Colonic mucosa (tissue), 4 donors: ENCODE measurements around the gene CBX5. TPM values are rescaled to one million over a fixed set of nuclear protein-coding genes. Genes with fewer than 3 reads are reported as not detected.

Source experiments
- DNase-seq: peaks from one replicate; pipeline ENCODE4 v3.0.0-alpha.2; 2020
- H3K27ac ChIP-seq: fragments of 200-600 bp; one replicate; pipeline ENCODE4 v1.8.0; 2021
- H3K27me3 ChIP-seq: fragments of 200-600 bp; one replicate; pipeline ENCODE4 v1.8.0; 2021
- H3K36me3 ChIP-seq: fragments of 200-600 bp; one replicate; pipeline ENCODE4 v1.8.0; 2021
- H3K4me1 ChIP-seq: fragments of 200-600 bp; one replicate; pipeline ENCODE4 v1.8.0; 2021; ENCODE audit warnings: mild to moderate bottlenecking
- H3K4me3 ChIP-seq: fragments of 200-600 bp; one replicate; pipeline ENCODE4 v1.8.0; 2021
- H3K9ac ChIP-seq, 2 donors: one replicate each; pipeline ENCODE4 v1.7.0; 2013; ENCODE audit warnings: control low read depth in 2 of 2, low read depth in 2 of 2, low read length in 2 of 2
- H3K9me3 ChIP-seq: fragments of 200-600 bp; one replicate; pipeline ENCODE4 v1.8.0; 2021
- CTCF ChIP-seq: fragments of 200-600 bp; IDR thresholded peaks from one replicate; pipeline ENCODE4 v1.8.0; 2022; ENCODE audit warnings: antibody characterized with exemption, mild to moderate bottlenecking
- intact Hi-C: fragments of 100-400 bp; cut with DNase I; formaldehyde crosslinking; loops from one replicate; pipeline ENCODE4 v1.14.1; 2022
- total RNA-seq, 2 donors: library from RNA; stranded (reverse); fragmentation: NEBNext Ultra II Directional in 1 of 2; extraction: Animal tissue kit (Norgen Biotek cat#: 25700) in 1 of 2; gene quantifications; one replicate each; pipeline ENCODE4 v1.2.1, GENCODE V29; 2021
- donor health status: healthy.
- donor health status: DM: no; HTN: no; CAD: no.
- donor health status: DM: no; HTN: no; CAD: no.

The CBX5 gene
- total RNA-seq, 2 donors from 2014 or later = 49.3 to 77.5 TPM

DNA sequence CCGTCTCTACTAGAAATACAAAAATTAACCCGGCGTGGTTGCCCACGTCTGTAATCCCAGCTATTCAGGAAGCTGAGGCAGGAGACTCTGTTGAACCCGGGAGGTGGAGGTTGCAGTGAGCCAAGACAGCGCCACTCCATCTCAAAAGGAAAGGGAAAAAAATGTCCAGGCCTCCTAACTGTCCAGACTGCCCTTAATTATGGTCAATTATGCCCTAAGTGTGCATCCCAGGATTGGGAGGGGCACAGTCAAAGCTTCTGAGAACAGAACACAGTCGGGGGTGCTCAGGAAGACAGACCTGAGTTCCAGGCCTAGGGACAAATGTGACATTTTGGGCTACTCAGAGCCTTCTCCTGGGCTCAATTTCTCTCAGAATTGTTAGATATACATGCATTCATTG is 59.4 kb downstream of the CBX5 start:
- Histone ChIP-seq H3K4me1 (peaks cover 17% of the 10 kb centered on the region), H3K36me3 (no peaks in the 10 kb centered on the region), H3K27ac (no peak overlapping the region), H3K4me3 (no peak overlapping the region), H3K27me3 (peaks cover 30% of the 10 kb centered on the region), H3K9ac (no peak overlapping the region), H3K9me3 (no peaks in the 10 kb centered on the region)
- DNase-seq = no peak
- no peak for TF ChIP-seq CTCF
- intact Hi-C loops = loop anchor here (5.0 kb wide), 1 partner anchor 142 kb away; the partner anchor contains the start of gene GPR84

- Histone ChIP-seq H3K36me3 (no peaks in the 10 kb centered on the region), H3K9ac (no peak overlapping the region), H3K27ac (no peak overlapping the region), H3K4me3 (no peak overlapping the region), H3K9me3 (no peaks in the 10 kb centered on the region), H3K27me3 (peaks cover 31% of the 10 kb centered on the region), H3K4me1 (peaks cover 17% of the 10 kb centered on the region)
- peak; percentile 54 for TF ChIP-seq CTCF
- peak; percentile 73 for DNase-seq
- intact Hi-C loops = loop anchor here (5.0 kb wide), 1 partner anchor 142 kb away; the partner anchor contains the start of gene GPR84
These were observed 59.8 kb downstream of the CBX5 start for GRCh38 chr12:54220092-54220557.

GRCh38 chr12:54217774-54218241 is 62.1 kb downstream of the CBX5 start:
- intact Hi-C loops = no loop called here
- no peak overlapping the region for H3K27ac ChIP-seq
- H3K27me3 ChIP-seq = peaks cover 46% of the 10 kb centered on the region
- no peak for TF ChIP-seq CTCF
- peaks cover 21% of the 10 kb centered on the region for H3K4me1 ChIP-seq
- DNase-seq = peak; percentile 31
- peak overlapping the region in 1 of 2 donors; percentile 26 for H3K9ac ChIP-seq
- H3K9me3 ChIP-seq = no peaks in the 10 kb centered on the region
- no peaks in the 10 kb centered on the region for H3K36me3 ChIP-seq
- H3K4me3 ChIP-seq = no peak overlapping the region

DNA sequence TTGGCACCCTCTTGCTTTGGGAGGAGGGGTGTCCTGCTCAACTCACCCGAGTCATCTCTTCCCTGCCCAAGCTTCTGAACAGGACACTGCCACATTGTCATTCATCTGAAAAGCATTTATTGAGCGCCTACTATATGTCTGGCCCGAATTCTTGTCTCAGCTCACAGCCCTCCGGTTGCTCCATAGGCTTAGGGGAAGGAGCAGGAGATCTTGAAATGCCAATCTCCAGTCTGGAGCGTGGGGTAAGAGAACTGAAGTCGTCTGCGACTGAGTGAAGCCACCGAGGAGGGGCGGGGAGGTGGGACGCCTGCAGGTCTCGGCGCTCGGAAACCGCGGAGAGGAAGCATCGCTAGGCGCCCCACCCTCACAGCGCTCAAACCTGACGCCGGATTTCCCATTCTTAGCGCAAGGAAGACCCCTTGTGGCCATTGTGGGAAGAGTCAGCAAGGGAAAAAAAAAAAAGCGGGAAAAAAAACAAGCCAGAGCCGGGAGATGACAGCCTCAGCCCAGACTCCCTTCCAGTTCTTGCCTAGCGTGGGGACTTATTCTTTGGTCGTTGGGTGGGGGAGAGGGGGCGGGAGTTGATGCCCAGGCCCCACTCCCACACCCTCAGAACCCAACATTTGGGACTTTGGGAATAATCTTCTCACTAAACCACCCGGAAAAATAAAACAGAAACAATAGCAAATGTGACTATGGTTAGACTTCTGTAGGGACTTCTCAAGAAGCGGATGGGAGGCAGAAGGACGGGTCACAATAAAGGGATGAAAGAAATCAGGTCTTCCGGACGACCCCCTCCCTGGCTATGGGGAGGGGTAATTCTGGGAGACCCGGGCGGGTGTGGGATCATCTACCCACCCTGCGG is 62.9 kb downstream of the CBX5 start:
- Histone ChIP-seq H3K9me3 (no peaks in the 10 kb centered on the region), H3K27ac (no peak overlapping the region), H3K4me3 (peak overlapping the region; percentile 9), H3K9ac (peak overlapping the region in 1 of 2 donors; percentile 26), H3K4me1 (peaks cover 21% of the 10 kb centered on the region), H3K27me3 (peaks cover 52% of the 10 kb centered on the region), H3K36me3 (no peaks in the 10 kb centered on the region)
- DNase-seq = peak; percentile 77
- intact Hi-C loops = no loop called here
- TF ChIP-seq CTCF = peak; percentile 60

GRCh38 chr12:54215989-54216796 is 63.7 kb downstream of the CBX5 start:
- Histone ChIP-seq H3K4me1 (peaks cover 21% of the 10 kb centered on the region), H3K27me3 (peaks cover 52% of the 10 kb centered on the region), H3K36me3 (no peaks in the 10 kb centered on the region), H3K9ac (no peak overlapping the region), H3K4me3 (peak overlapping the region; percentile 9), H3K27ac (no peak overlapping the region), H3K9me3 (no peaks in the 10 kb centered on the region)
- intact Hi-C loops = no loop called here
- no peak for DNase-seq
- TF ChIP-seq CTCF = no peak
